GM23338 (cell line): ENCODE data around the gene HDAC9. TPM values are rescaled to one million over a fixed set of nuclear protein-coding genes. Genes with fewer than 3 reads are reported as not detected.

Source experiments
- ATAC-seq: fragments of 200-7000 bp; cut with Tn5 transposase; 3 replicates; pipeline ENCODE4 v1.9.1; 2020
- DNase-seq: peaks from one replicate; pipeline ENCODE4 v3.0.0-alpha.2; 2015; ENCODE audit warnings: low spot score
- H2AFZ ChIP-seq: fragments of 200-600 bp; sonication (generic); 2 replicates; pipeline ENCODE4 v1.8.0; 2016; ENCODE audit warnings: antibody characterized with exemption, mild to moderate bottlenecking, moderate library complexity
- H3F3A ChIP-seq: fragments of 200-600 bp; sonication (generic); replicated peaks from 2 replicates; pipeline ENCODE4 v1.8.0; 2017; ENCODE audit warnings: antibody characterized with exemption, mixed run types, low read depth
- H3K27ac ChIP-seq: fragments of 200-600 bp; sonication (generic); 2 replicates; pipeline ENCODE4 v1.6.1; 2016; ENCODE audit warnings: low read depth
- H3K27me3 ChIP-seq: fragments of 200-600 bp; sonication (generic); 2 replicates; pipeline ENCODE4 v1.8.0; 2016; ENCODE audit warnings: mild to moderate bottlenecking, mixed run types, moderate library complexity; ENCODE audit not compliant: insufficient read depth
- H3K36me3 ChIP-seq: fragments of 200-600 bp; sonication (generic); 2 replicates; pipeline ENCODE4 v1.8.0; 2016; ENCODE audit warnings: mild to moderate bottlenecking; ENCODE audit not compliant: insufficient read depth
- H3K4me1 ChIP-seq: fragments of 200-600 bp; sonication (generic); 2 replicates; pipeline ENCODE4 v1.8.0; 2016; ENCODE audit warnings: mild to moderate bottlenecking, moderate library complexity; ENCODE audit not compliant: insufficient read depth
- H3K4me2 ChIP-seq: fragments of 200-600 bp; sonication (generic); 2 replicates; pipeline ENCODE4 v1.7.1; 2017; ENCODE audit warnings: mixed run types
- H3K4me3 ChIP-seq: fragments of 200-600 bp; sonication (generic); 2 replicates; pipeline ENCODE4 v1.6.1; 2016; ENCODE audit warnings: mixed run types
- H3K79me2 ChIP-seq: fragments of 200-600 bp; sonication (generic); replicated peaks from 2 replicates; pipeline ENCODE4 v1.8.0; 2017; ENCODE audit warnings: mild to moderate bottlenecking; ENCODE audit not compliant: insufficient read depth
- H3K9me2 ChIP-seq: fragments of 200-600 bp; sonication (generic); 2 replicates; pipeline ENCODE4 v1.8.0; 2017; ENCODE audit not compliant: insufficient read depth
- H4K20me1 ChIP-seq: fragments of 200-600 bp; sonication (generic); replicated peaks from 2 replicates; pipeline ENCODE4 v1.8.0; 2017; ENCODE audit warnings: mild to moderate bottlenecking; ENCODE audit not compliant: insufficient read depth
- H3K27ac Mint-ChIP-seq: 2 replicates; pipeline ENCODE4 v1.8.0; 2020; ENCODE audit warnings: inconsistent platforms, mild to moderate bottlenecking, moderate library complexity, mixed read lengths
- H3K27me3 Mint-ChIP-seq: 3 replicates; pipeline ENCODE4 v1.8.0; 2022; ENCODE audit warnings: low read depth, mild to moderate bottlenecking, moderate library complexity, mixed read lengths, inconsistent platforms; ENCODE audit not compliant: insufficient read depth, poor library complexity
- H3K36me3 Mint-ChIP-seq: 3 replicates; pipeline ENCODE4 v1.8.0; 2021; ENCODE audit warnings: low read depth, mild to moderate bottlenecking, inconsistent platforms, moderate library complexity, mixed read lengths
- H3K4me1 Mint-ChIP-seq: 3 replicates; pipeline ENCODE4 v1.8.0; 2020; ENCODE audit warnings: mild to moderate bottlenecking, inconsistent platforms, mixed read lengths
- H3K4me3 Mint-ChIP-seq: 3 replicates; pipeline ENCODE4 v1.8.0; 2021; ENCODE audit warnings: moderate library complexity, mild to moderate bottlenecking, inconsistent platforms, mixed read lengths
- H3K9me3 Mint-ChIP-seq: 3 replicates; pipeline ENCODE4 v1.8.0; 2020; ENCODE audit warnings: moderate library complexity, mild to moderate bottlenecking, inconsistent platforms, mixed read lengths
- CREB1 ChIP-seq: fragments of 250-450 bp; sonication (Bioruptor Pico); IDR thresholded peaks from 2 replicates; pipeline ENCODE4 v1.5.0; 2020; ENCODE audit warnings: low read depth, mild to moderate bottlenecking, moderate library complexity
- EZH2 ChIP-seq: fragments of 200-600 bp; sonication (generic); IDR thresholded peaks from one replicate; pipeline ENCODE4 v1.8.0; 2017; ENCODE audit warnings: antibody characterized with exemption, mild to moderate bottlenecking, low read depth; ENCODE audit not compliant: unreplicated experiment
- EZH2phosphoT487 ChIP-seq: fragments of 200-600 bp; sonication (generic); IDR thresholded peaks from one replicate; pipeline ENCODE4 v1.8.1; 2018; ENCODE audit warnings: antibody characterized with exemption; ENCODE audit not compliant: unreplicated experiment
- JUNB ChIP-seq: IDR thresholded peaks from one replicate; pipeline ENCODE4 v1.6.1; 2016; ENCODE audit warnings: antibody characterized with exemption; ENCODE audit not compliant: unreplicated experiment
- NANOG ChIP-seq: IDR thresholded peaks from 2 replicates; pipeline ENCODE4 v1.6.1; 2016; ENCODE audit warnings: antibody characterized with exemption, borderline replicate concordance
- POLR2AphosphoS5 ChIP-seq: IDR thresholded peaks from 2 replicates; pipeline ENCODE4 v1.6.1; 2016; ENCODE audit warnings: antibody characterized with exemption, low read depth
- ZNF331 ChIP-seq: fragments of 250-450 bp; sonication (Bioruptor Pico); IDR thresholded peaks from 2 replicates; pipeline ENCODE4 v1.5.0; 2020; ENCODE audit warnings: low read depth, mild to moderate bottlenecking, moderate library complexity
- polyA plus RNA-seq: library from polyadenylated mRNA; unstranded; fragments of >200 nt; fragmentation: Nextera tagmentation; extraction: Ambion mirVana; gene quantifications from 2 replicates; pipeline ENCODE4 v1.2.1, GENCODE V29; 2016
- total RNA-seq: library from RNA; depleted of rRNA; stranded (reverse); fragments of >200 nt; shearing (Covaris generic); gene quantifications from 2 replicates; pipeline ENCODE4 v1.2.3, GENCODE V29; 2014
- TF ChIP-seq, protein P1 (sequence below): fragments of 250-450 bp; sonication (Bioruptor Pico); IDR thresholded peaks from 2 replicates; pipeline ENCODE4 v1.5.0; 2020; ENCODE audit warnings: mild to moderate bottlenecking, moderate library complexity
- TF ChIP-seq, protein P2 (sequence below), 2 experiments: fragments of 200-600 bp in 1 of 2; sonication (generic) in 1 of 2; conservative IDR thresholded peaks; 2 replicates each; pipeline versions ENCODE4 v1.5.1 to v1.6.1; 2016 to 2017; ENCODE audit warnings: antibody characterized with exemption in 2 of 2, low read depth in 2 of 2, mild to moderate bottlenecking in 2 of 2, moderate library complexity in 1 of 2
- TF ChIP-seq, protein P3 (sequence below): IDR thresholded peaks from 2 replicates; pipeline ENCODE4 v1.6.1; 2016; ENCODE audit warnings: antibody characterized with exemption

The HDAC9 gene
- total and polyA plus RNA-seq, 2 experiments from 2014 or later, result 8.3 to 18.5 TPM

DNA sequence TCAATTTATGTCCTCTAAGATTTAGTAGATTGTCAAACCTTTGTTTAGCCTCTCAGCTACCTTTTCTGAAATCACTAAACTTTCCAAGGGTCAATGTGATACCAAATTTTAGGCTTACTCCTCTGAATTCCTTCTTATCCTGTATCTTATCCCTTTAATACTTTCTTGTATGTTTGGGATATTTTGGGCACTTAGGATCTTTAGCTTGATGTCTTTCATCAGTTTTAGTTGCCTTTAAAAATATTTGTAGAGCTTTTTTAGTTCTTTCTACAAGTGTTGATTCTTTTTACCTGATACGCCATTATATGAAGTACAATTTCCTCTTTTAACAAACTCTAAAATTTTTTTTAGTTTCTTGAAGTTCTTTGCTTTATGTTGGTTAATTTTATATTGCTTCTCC is 30.7 kb upstream of the HDAC9 start (continued):
- TF ChIP-seq, protein P1, sequence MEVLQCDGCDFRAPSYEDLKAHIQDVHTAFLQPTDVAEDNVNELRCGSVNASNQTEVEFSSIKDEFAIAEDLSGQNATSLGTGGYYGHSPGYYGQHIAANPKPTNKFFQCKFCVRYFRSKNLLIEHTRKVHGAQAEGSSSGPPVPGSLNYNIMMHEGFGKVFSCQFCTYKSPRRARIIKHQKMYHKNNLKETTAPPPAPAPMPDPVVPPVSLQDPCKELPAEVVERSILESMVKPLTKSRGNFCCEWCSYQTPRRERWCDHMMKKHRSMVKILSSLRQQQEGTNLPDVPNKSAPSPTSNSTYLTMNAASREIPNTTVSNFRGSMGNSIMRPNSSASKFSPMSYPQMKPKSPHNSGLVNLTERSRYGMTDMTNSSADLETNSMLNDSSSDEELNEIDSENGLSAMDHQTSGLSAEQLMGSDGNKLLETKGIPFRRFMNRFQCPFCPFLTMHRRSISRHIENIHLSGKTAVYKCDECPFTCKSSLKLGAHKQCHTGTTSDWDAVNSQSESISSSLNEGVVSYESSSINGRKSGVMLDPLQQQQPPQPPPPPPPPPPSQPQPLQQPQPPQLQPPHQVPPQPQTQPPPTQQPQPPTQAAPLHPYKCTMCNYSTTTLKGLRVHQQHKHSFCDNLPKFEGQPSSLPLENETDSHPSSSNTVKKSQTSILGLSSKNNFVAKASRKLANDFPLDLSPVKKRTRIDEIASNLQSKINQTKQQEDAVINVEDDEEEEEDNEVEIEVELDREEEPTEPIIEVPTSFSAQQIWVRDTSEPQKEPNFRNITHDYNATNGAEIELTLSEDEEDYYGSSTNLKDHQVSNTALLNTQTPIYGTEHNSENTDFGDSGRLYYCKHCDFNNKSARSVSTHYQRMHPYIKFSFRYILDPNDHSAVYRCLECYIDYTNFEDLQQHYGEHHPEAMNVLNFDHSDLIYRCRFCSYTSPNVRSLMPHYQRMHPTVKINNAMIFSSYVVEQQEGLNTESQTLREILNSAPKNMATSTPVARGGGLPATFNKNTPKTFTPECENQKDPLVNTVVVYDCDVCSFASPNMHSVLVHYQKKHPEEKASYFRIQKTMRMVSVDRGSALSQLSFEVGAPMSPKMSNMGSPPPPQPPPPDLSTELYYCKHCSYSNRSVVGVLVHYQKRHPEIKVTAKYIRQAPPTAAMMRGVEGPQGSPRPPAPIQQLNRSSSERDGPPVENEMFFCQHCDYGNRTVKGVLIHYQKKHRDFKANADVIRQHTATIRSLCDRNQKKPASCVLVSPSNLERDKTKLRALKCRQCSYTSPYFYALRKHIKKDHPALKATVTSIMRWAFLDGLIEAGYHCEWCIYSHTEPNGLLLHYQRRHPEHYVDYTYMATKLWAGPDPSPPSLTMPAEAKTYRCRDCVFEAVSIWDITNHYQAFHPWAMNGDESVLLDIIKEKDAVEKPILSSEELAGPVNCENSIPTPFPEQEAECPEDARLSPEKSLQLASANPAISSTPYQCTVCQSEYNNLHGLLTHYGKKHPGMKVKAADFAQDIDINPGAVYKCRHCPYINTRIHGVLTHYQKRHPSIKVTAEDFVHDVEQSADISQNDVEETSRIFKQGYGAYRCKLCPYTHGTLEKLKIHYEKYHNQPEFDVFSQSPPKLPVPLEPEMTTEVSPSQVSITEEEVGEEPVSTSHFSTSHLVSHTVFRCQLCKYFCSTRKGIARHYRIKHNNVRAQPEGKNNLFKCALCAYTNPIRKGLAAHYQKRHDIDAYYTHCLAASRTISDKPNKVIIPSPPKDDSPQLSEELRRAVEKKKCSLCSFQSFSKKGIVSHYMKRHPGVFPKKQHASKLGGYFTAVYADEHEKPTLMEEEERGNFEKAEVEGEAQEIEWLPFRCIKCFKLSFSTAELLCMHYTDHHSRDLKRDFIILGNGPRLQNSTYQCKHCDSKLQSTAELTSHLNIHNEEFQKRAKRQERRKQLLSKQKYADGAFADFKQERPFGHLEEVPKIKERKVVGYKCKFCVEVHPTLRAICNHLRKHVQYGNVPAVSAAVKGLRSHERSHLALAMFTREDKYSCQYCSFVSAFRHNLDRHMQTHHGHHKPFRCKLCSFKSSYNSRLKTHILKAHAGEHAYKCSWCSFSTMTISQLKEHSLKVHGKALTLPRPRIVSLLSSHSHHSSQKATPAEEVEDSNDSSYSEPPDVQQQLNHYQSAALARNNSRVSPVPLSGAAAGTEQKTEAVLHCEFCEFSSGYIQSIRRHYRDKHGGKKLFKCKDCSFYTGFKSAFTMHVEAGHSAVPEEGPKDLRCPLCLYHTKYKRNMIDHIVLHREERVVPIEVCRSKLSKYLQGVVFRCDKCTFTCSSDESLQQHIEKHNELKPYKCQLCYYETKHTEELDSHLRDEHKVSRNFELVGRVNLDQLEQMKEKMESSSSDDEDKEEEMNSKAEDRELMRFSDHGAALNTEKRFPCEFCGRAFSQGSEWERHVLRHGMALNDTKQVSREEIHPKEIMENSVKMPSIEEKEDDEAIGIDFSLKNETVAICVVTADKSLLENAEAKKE, result no peak
- TF ChIP-seq EZH2, result no peak
- no peak for TF ChIP-seq POLR2AphosphoS5
- no peak for TF ChIP-seq NANOG
- TF ChIP-seq, protein P2, sequence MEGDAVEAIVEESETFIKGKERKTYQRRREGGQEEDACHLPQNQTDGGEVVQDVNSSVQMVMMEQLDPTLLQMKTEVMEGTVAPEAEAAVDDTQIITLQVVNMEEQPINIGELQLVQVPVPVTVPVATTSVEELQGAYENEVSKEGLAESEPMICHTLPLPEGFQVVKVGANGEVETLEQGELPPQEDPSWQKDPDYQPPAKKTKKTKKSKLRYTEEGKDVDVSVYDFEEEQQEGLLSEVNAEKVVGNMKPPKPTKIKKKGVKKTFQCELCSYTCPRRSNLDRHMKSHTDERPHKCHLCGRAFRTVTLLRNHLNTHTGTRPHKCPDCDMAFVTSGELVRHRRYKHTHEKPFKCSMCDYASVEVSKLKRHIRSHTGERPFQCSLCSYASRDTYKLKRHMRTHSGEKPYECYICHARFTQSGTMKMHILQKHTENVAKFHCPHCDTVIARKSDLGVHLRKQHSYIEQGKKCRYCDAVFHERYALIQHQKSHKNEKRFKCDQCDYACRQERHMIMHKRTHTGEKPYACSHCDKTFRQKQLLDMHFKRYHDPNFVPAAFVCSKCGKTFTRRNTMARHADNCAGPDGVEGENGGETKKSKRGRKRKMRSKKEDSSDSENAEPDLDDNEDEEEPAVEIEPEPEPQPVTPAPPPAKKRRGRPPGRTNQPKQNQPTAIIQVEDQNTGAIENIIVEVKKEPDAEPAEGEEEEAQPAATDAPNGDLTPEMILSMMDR (conservative IDR thresholded peaks at IDR 0.05; ENCODE audit: low read depth in 2 of 2), result no peak
- no peak for TF ChIP-seq CREB1 (CRISPR knock-in tag)

DNA sequence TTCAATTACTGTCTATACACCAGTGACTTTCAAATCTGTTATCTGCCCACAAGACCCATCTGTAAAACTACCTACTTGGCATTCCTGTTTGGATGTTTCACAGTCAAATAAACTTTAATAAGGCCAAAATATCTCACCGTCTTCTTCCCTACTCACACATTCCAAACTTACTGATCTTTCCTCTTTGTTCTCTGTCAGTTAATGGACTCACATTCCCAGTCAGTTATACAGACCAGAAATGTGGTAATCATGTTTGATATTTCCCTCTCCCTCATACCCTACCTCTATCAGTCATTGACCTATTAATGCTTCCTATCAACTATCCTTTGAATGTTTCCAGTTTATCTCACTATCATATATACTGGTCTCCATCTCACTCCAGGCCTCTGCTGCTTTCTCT is 28.5 kb upstream of the HDAC9 start:
- H4K20me1 ChIP-seq, result no peaks in the 10 kb centered on the region
- H3K36me3 ChIP-seq, result no peaks in the 10 kb centered on the region
- ATAC-seq, result no peak
- H3K27ac Mint-ChIP-seq, result no peak overlapping the region
- H3K79me2 ChIP-seq, result no peaks in the 10 kb centered on the region
- H3K27ac ChIP-seq, result no peak overlapping the region
- no peaks in the 10 kb centered on the region for H3K27me3 Mint-ChIP-seq
- H3K4me1 Mint-ChIP-seq, result no peaks in the 10 kb centered on the region
- H3F3A ChIP-seq, result no peaks in the 10 kb centered on the region
- TF ChIP-seq EZH2phosphoT487 (no peak), NANOG (no peak), JUNB (no peak), ZNF331 (CRISPR knock-in tag) (no peak), CREB1 (CRISPR knock-in tag) (no peak)
- TF ChIP-seq, protein P3, sequence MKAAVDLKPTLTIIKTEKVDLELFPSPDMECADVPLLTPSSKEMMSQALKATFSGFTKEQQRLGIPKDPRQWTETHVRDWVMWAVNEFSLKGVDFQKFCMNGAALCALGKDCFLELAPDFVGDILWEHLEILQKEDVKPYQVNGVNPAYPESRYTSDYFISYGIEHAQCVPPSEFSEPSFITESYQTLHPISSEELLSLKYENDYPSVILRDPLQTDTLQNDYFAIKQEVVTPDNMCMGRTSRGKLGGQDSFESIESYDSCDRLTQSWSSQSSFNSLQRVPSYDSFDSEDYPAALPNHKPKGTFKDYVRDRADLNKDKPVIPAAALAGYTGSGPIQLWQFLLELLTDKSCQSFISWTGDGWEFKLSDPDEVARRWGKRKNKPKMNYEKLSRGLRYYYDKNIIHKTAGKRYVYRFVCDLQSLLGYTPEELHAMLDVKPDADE, result no peak
- TF ChIP-seq, protein P2 (conservative IDR thresholded peaks at IDR 0.05; ENCODE audit: low read depth in 2 of 2), result no peak
- H3K4me2 ChIP-seq, result no peak overlapping the region
- H3K27me3 ChIP-seq, result no peaks in the 10 kb centered on the region
- H3K9me2 ChIP-seq, result no peaks in the 10 kb centered on the region
- no peak overlapping the region for H2AFZ ChIP-seq
- no peak overlapping the region for H3K4me3 ChIP-seq
- H3K9me3 Mint-ChIP-seq, result no peaks in the 10 kb centered on the region
- no peak overlapping the region for H3K4me3 Mint-ChIP-seq
- H3K36me3 Mint-ChIP-seq, result no peaks in the 10 kb centered on the region
- no peaks in the 10 kb centered on the region for H3K4me1 ChIP-seq
- no peak for DNase-seq
